ENCODE measurements around the gene DSTYK. TPM values are rescaled to one million over a fixed set of nuclear protein-coding genes. Genes with fewer than 3 reads are reported as not detected.

The DSTYK gene
- total RNA-seq, 4 donors from 2014 or later, result 15.1 to 18.7 (median 16.2) TPM

DNA sequence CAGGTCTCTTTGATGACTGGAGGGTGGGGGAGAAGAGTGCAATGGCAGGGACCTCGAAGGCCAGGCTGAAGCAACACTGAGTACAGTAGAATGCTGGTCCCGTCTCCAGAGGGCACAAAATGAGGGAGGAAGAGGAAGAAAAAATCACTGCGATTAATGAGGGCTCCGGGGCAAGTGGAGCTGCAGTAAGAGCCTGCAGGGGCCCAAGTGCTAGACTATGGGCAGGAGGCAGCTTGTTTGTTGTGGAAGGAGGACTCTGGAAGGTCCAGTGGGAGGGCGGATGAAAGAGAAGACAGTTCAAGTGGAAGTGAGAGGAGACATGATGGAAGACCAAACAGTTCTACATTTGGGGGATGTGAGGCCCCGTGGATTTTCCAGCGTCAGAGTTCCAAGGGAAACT lies 33.6 kb upstream of the DSTYK start:
- no peak overlapping the region for H3K4me3 ChIP-seq
- no peak overlapping the region for H3K27ac ChIP-seq
- no peak for TF ChIP-seq CTCF (IDR thresholded peaks at IDR 0.05)
- no peak for TF ChIP-seq EP300 (IDR thresholded peaks at IDR 0.05)
- no peak for TF ChIP-seq POLR2AphosphoS5 (IDR thresholded peaks at IDR 0.05)
- TF ChIP-seq POLR2A (IDR thresholded peaks at IDR 0.05), result no peak
- 88 to 89% methylated on average over 6 to 7 of the region's 7 CpGs for WGBS, 2 donors (ENCODE audit: low coverage in 1 of 2)
- peaks cover 3 to 40% (median 31%) of the 10 kb centered on the region in 3 donors for H3K4me1 ChIP-seq
- peaks cover 0 to 19% of the 10 kb centered on the region in 2 donors for H3K36me3 ChIP-seq
- H3K9me3 ChIP-seq, result no peaks in the 10 kb centered on the region
- no peak for ATAC-seq
- H3K27me3 ChIP-seq, result no peaks in the 10 kb centered on the region

GRCh38 chr1:205244384-205244783 lies 32.9 kb upstream of the DSTYK start:
- TF ChIP-seq EP300 (IDR thresholded peaks at IDR 0.05) (no peak), POLR2A (IDR thresholded peaks at IDR 0.05) (no peak), POLR2AphosphoS5 (IDR thresholded peaks at IDR 0.05) (no peak), CTCF (IDR thresholded peaks at IDR 0.05) (no peak)
- ATAC-seq, result no peak
- H3K9me3 ChIP-seq, result no peaks in the 10 kb centered on the region
- peaks cover 0 to 19% of the 10 kb centered on the region in 2 donors for H3K36me3 ChIP-seq
- H3K4me3 ChIP-seq, result no peak overlapping the region
- H3K4me1 ChIP-seq, result peaks cover 3 to 33% (median 27%) of the 10 kb centered on the region in 3 donors
- no peak overlapping the region for H3K27ac ChIP-seq
- H3K27me3 ChIP-seq, result no peaks in the 10 kb centered on the region
- WGBS, 2 donors (ENCODE audit: low coverage in 1 of 2), result 80 to 90% methylated on average over 2 to 4 of the region's 4 CpGs

- Histone ChIP-seq H3K27ac (no peak overlapping the region), H3K4me3 (no peak overlapping the region), H3K36me3 (peaks cover 0 to 19% of the 10 kb centered on the region in 2 donors), H3K27me3 (no peaks in the 10 kb centered on the region), H3K9me3 (no peaks in the 10 kb centered on the region), H3K4me1 (peaks cover under 1 to 25% (median 19%) of the 10 kb centered on the region in 3 donors)
- ATAC-seq, result no peak
- TF ChIP-seq EP300 (IDR thresholded peaks at IDR 0.05) (no peak), POLR2AphosphoS5 (IDR thresholded peaks at IDR 0.05) (no peak), CTCF (IDR thresholded peaks at IDR 0.05) (no peak), POLR2A (IDR thresholded peaks at IDR 0.05) (no peak)
- 90 to 91% methylated on average over 2 to 8 of the region's 8 CpGs for WGBS, 2 donors (ENCODE audit: low coverage in 1 of 2)
Observed at GRCh38 chr1:205243350-205244191, 32.1 kb upstream of the DSTYK start.

DNA sequence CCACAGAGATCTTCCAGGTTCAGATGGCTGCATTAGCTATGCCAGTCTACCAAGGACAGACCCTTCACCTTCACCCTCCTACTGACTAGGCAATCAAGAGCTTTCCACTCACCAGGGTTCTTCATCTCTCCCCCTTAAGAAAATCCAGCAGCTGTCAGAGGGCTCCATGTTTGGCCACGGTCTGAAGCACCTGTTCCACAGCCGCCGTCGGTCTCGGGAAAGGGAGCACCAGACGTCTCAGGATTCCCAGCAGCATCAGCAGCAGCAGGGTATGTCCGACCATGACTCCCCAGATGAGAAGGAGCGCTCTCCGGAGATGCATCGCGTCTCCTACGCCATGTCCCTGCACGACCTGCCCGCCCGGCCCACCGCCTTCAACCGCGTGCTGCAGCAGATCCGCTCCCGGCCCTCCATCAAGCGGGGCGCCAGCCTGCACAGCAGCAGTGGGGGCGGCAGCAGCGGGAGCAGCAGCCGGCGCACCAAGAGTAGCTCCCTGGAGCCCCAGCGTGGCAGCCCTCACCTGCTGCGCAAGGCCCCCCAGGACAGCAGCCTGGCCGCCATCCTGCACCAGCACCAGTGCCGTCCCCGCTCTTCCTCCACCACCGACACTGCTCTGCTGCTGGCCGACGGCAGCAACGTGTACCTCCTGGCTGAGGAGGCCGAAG lies 30.0 kb upstream of the DSTYK start:
- ATAC-seq, result no peak

More for the DNA sequence above, 30.0 kb upstream of the DSTYK start:
- TF ChIP-seq POLR2AphosphoS5 (IDR thresholded peaks at IDR 0.05) (no peak), CTCF (IDR thresholded peaks at IDR 0.05) (no peak), EP300 (IDR thresholded peaks at IDR 0.05) (no peak), POLR2A (IDR thresholded peaks at IDR 0.05) (no peak)
- Histone ChIP-seq H3K9me3 (no peaks in the 10 kb centered on the region), H3K27me3 (no peaks in the 10 kb centered on the region), H3K4me3 (no peak overlapping the region), H3K27ac (no peak overlapping the region), H3K4me1 (peaks cover 0 to 6% (median 3%) of the 10 kb centered on the region in 3 donors), H3K36me3 (peaks cover 0 to 19% of the 10 kb centered on the region in 2 donors)
- no CpG with 5 or more reads among the region's 36 CpGs for WGBS, 2 donors (ENCODE audit: low coverage in 1 of 2)
